GM21723 (cell line): ENCODE results near the gene NBEA.
A peak's percentile ranks its signal among the peaks of the same experiment; 100 is the strongest.
"Not testable (repeated sequence)": the region's sequence is repeated elsewhere in the genome, so short reads cannot be mapped to it uniquely, and the experiment has no call there.

Source experiments
- ATAC-seq: cut with Tn5 transposase; IDR thresholded peaks from one replicate; pipeline ENCODE4 v1.9.1; 2021; ENCODE audit warnings: mild to moderate bottlenecking, moderate library complexity; ENCODE audit not compliant: unreplicated experiment

Gene NBEA, protein sequence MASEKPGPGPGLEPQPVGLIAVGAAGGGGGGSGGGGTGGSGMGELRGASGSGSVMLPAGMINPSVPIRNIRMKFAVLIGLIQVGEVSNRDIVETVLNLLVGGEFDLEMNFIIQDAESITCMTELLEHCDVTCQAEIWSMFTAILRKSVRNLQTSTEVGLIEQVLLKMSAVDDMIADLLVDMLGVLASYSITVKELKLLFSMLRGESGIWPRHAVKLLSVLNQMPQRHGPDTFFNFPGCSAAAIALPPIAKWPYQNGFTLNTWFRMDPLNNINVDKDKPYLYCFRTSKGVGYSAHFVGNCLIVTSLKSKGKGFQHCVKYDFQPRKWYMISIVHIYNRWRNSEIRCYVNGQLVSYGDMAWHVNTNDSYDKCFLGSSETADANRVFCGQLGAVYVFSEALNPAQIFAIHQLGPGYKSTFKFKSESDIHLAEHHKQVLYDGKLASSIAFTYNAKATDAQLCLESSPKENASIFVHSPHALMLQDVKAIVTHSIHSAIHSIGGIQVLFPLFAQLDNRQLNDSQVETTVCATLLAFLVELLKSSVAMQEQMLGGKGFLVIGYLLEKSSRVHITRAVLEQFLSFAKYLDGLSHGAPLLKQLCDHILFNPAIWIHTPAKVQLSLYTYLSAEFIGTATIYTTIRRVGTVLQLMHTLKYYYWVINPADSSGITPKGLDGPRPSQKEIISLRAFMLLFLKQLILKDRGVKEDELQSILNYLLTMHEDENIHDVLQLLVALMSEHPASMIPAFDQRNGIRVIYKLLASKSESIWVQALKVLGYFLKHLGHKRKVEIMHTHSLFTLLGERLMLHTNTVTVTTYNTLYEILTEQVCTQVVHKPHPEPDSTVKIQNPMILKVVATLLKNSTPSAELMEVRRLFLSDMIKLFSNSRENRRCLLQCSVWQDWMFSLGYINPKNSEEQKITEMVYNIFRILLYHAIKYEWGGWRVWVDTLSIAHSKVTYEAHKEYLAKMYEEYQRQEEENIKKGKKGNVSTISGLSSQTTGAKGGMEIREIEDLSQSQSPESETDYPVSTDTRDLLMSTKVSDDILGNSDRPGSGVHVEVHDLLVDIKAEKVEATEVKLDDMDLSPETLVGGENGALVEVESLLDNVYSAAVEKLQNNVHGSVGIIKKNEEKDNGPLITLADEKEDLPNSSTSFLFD (N-terminal part only)

DNA sequence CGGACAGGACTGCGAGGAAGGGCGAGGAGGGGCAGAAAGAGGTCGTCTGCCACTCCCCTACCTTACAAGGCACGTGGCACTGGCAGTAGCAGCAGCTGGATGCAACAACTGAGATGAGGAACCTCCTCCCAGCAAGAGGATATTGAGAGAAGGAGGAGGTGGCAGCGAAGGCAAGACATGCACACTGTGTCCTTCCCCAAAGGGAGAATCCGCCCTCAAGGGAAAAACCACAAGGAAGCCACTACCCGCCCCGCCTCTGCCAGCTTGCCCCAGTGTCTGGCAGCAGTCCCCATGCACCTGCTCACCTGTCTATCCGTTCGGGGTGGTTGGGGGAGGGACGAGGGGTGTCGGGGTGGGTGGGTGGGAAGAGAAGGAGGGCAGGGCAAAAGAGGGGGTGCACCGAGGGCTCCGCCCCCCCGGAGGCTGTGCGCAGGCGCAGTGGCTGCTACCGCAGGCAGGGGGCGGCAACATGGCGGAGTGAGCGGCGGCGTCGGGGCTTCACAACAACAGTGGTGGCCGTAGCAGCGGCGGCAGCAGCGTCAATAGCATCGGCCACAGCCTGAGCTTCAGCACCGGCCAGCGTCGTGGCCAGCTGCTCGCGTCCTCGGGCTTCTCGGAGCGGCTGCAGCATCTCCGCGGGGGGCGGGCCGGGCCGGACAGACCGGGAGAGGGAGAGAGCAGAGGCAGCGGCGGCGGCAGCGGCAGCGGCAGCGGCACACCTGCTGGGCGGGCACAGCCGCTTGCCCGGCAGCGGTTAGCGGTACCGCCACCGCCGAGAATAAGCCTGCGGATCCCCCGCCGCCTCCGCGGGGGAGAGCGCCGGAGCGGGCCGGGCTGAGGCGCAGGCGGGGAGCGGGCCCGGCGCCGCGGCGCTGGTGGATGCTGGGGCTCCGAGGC, at the start of gene NBEA:
NBEA (plus strand) TSS at position 436 of the 897 bp plus-strand sequence. CDS start 551 bp downstream, outside the sequence.
- ATAC-seq = peak; percentile 82

DNA sequence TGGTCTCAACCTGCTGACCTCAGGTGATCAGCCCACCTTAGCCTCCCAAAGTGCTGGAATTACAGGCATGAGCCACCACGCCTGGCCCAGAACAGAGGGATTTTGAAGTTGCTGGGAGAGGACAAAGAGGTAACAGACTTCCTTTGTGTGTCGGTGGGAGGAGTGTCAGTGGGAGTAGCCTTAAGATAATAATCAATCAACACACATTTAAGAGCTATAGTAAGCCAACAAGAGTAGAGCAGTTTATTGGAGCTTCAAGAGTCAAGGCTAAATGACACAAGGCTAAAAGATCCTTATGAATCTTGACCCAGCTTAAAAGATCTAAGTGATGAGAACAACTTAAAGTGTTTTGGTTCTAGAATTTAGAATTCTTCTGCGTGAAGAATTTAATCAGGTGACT, 47.3 kb upstream of the NBEA start:
- no peak for ATAC-seq

DNA sequence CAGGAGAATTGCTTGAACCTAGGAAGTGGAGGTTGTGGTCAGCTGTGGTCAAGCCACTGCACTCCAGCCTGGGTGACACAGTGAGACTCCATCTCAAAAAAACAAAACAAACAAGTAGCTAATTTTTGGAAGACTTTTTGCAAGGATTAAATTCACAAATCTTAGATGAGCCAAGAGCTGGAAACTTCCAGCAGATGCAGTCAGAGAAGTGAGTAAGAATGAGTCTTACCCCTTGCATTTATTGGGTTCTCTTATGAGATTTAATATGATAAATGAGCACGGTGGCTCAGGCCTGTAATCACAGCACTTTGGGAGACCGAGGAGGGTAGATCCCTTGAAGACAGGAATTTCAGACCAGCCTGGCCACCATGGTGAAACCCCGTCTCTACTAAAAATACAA, 44.9 kb upstream of the NBEA start:
- no peak for ATAC-seq

DNA sequence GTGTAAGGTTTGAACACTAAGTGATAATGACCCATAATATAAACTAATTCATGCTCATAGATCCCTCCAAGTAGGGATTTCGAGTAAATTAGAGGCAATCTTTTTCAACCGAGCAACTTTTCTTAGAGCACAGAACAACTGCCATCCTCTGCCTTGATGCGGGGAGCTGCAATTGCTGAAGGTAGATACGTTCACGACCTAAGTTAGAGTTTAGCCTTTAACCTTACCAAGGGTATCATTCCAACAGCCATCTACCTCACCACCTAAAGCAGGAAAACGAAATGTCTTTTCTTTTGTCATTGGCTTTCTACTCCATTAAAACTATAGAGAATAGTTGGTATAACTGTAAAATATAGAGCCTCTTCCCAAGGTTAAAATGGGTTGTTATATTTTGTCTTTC, 42.2 kb upstream of the NBEA start:
- no peak for ATAC-seq

DNA sequence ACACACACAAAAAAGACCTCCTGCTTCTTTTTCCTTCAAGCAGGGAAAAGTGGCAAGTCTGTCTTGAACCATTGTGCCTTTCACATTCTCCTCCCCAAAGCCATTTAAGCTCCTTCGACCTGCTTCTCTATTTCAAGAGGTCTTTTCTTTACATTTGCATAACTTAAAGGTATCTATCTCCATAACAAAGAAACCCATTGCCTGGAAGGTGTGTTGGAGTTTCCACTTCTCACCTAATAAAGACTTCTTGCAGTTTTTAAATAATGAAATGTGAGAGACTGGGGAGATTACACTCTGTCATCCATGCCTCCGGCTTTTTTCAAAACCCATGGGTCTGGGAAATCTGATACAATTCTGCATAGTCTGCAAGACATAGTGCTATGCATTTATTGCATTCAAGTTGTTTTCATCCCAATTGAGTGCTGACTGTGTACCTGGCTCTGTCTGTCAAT, 41.8 kb upstream of the NBEA start:
- ATAC-seq = no peak

DNA sequence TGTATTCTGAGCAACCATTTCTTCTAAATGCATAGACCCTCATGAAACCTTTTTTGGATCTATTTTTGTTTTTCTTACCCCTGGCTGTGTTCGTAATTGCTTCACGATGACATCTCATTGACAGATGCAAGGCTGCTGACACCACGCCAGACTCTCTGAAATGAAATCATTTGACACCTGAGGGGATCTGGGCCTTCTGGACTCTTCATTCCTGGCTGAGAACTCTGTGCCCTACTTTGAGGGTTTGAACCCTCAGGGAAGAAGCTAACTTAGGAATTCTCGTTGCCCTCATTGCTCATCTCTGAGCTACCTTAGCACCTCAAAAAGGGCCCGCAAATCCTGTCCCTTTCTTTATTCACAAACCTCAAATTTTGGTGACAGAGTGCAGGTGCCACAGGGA, 40.5 kb upstream of the NBEA start:
- no peak for ATAC-seq

DNA sequence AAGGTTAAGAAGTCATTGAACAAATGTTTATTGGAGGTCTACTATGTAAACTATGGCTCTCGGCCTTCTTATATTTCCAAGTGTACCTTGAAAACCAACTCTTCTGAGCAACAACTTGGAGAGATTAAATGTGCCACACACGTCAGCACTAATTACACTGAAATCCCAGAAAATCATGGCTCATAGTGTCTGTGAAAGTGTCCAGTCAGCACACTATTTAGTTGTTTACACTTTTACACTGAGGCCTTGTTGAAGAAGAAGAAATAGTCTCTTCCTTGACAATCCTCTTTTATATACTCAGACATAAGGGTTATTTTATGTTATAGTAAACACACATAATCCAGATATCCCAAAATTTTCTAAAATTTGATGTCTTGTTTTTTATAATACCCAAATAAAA, 30.9 kb upstream of the NBEA start:
- no peak for ATAC-seq

DNA sequence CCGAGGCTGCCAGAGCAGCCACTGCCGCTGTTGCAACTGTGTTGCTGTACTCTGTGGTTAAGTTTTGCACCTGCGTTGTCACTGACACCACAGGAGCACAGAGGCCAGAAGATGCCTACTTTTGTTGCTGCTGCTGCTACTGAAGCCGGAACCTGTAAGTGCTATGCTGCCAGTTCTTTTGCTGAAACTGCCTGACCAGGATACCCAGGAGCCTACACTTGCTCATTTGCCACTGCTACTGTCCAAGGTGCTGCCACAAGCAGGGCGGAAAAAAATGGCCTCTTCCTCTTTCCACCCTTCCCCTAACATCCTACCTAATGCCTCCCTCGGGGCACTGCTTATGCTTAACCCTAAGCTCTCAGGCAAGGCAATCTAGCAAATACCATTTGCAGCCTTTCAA, 29.0 kb upstream of the NBEA start:
- no peak for ATAC-seq

DNA sequence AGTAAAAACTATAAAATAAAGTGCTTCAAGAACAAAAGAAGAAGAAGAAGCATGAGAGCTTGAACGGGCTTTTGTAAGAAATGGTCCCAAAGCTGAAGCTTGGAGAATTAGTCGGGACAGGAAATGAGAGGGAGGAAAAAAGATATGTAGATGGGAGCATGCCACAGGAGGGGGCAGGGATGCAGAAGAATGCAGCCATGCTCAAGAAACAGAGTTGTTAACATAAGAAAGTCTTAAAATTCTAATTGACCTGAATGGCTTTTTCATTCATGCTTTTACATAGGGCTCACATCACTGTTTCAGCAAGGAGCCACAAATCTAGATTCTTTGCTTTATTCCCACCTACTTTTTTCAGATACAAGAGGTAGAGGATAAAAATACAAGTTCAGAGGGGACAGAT, 27.7 kb upstream of the NBEA start:
- no peak for ATAC-seq

DNA sequence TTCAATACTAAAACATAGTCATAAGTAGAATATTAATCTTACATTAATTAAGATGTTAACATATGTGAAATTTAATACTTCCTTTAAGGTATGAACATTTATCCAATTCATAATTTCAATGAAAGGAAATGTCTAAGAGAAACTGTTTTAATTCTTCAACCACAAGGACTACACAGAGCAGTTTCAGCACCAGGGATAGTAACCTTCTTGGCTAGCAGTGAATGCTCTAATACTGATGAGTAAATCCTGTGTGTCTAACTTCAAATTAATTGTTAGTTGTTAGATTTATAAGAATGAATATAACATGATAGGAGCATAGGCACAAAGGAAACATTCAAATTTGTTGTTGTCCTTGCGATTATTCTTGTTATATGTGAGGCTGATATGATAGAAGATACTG, 15.6 kb upstream of the NBEA start:
- no peak for ATAC-seq

DNA sequence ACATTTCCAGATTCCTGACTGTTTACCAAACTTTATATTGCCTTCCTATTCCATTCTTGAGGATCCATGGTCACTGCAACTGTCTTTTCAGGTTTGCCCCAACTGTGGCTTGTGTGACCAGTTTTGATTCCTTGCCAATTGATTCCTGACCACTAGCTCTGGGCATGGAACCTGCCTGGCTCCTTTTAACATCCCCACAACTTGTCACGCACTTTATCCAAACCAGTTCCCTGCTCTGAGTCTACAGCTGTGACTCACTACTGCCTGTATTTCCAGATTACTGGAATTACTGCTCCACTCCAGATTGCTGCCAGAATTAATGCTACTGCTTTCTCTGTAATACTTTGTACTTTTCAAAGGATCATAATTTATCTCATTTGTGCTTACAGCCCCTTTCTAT, 13.4 kb upstream of the NBEA start:
- not testable (repeated sequence) for ATAC-seq

DNA sequence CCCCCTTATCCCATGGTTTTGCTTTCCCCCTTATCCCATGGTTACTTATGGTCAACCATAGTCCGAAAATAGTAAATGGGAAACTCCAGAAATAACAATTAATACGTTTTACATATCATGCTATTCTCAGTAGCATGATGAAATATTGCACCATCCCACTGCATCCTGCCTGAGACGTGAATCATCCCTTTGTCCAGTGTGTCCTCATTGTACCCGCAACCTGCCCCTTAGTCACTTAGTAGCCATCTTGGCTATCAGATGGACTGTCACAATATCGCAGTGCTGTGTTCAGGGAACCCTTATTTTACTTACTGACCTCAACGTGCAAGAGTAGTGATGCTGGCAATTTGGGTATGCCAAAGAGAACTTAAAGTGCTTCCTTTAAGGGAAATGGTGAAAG, 10.5 kb upstream of the NBEA start:
- ATAC-seq = no peak

DNA sequence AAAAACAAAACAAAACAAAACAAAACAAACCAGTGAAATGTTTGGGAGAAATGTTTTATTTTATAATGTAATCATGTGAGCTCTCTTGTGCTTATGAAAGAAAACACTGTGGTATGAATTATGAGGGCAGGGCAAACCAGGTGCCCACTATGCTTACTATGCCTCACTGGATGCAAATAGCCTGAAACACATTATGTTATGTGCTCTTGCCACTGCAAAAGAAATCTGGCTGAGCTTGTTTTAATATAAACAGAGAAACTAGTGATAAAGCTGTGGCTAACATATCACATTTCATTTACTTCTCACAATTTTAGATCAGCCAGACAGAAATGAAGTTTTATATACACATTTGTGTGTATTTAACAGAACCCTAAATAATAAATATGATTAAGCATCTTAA, 8.7 kb upstream of the NBEA start:
- no peak for ATAC-seq

DNA sequence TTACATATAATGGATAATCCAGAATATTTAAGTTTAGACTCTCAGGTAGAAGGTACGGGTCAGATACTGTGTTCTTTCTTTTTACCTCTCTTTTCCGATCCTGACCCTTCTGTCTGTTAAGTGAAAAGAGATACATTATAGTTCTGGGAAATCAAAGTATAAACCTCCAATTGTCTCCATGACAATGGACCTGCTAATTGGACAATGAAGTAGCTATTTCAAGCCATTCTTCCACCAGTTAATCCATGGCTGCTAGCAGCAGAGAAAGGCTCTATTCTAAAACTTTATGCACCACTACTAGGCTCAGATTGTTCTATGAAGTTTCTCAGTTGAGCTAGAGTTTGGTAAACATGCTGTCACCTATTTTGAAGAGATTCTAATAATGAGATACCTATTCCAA, 8.3 kb upstream of the NBEA start:
- no peak for ATAC-seq

DNA sequence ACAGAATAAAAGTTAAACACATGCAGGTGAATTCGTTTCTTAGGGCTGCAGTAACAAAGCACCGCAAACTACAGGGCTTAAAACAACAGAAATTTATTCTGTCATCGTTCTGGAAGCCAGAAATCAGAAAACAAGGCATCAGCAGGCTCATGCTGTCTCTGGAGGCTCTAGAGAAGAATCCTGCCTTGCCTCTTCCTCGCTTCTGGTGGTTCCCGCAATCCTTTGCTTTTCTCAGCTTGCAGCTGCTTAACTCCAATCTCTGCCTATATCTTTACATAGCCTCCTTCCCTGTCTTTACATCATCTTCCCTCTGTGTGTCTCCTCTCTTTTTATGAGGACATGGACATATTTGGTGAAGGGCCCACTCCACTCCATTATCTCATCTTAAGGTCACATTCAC, 6.2 kb upstream of the NBEA start:
- no peak for ATAC-seq

DNA sequence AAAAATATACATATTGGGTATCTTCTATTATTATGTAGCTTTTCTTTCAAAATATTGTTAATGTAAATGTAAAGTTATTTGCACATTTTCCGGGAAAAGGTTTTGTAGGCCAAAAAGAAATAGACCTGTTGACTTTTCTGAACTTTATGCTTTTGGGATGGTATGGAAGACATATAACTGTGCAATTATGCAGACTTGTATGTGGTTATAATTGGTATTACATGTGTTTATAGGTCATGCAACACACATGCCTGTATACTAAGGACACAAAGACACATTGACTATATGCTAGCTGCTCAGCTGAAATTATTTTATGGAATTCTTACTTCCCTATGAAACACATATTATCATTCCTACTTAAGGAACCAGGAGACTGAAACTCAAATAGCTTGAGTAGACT, 2.3 kb upstream of the NBEA start:
- no peak for ATAC-seq

DNA sequence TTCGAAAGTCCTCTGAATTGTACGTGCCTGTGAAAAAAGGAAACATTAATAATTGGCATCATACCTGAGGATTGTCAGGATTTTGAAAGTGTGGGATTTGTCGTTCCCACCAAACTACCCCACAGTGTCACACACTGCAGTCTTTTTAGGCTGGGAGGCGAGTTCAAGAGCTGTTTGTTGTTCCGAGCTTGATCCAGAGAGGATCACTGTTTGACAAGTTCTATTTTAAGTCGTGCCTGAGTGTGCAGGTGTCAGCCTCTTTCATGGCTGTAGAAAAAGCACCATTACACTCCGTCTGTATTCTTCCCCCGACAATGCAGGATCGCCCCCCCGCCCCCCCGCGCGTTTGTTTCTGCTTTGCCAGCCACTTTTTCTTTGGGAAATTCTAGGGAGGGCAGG, 635 bp upstream of the NBEA start:
- no peak for ATAC-seq

DNA sequence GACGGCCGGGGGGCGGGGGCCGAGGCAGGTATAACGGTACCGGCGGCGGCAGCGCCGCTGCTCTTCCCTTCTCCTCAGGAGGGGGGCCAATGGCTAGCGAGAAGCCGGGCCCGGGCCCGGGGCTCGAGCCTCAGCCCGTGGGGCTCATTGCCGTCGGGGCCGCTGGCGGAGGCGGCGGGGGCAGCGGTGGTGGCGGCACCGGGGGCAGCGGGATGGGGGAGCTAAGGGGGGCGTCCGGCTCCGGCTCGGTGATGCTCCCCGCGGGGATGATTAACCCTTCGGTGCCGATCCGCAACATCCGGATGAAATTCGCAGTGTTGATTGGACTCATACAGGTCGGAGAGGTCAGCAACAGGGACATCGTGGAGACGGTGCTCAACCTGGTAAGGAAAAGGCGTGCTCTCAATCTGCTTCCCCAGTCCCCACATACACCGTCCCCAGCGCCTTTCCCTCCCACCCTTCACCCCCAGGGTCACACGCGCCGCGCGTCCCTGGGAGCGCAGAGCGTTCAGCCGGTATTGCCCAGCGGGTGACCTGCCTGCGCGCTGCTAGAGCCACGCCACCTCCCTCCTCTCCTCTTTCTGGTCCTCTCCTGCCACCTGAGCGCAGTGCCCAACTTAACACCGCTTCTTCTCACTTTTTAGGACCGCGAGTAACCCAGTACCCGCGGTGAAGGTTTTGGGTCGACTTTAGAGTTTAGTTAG, 814 bp downstream of the NBEA start:
- peak; percentile 10 for ATAC-seq

DNA sequence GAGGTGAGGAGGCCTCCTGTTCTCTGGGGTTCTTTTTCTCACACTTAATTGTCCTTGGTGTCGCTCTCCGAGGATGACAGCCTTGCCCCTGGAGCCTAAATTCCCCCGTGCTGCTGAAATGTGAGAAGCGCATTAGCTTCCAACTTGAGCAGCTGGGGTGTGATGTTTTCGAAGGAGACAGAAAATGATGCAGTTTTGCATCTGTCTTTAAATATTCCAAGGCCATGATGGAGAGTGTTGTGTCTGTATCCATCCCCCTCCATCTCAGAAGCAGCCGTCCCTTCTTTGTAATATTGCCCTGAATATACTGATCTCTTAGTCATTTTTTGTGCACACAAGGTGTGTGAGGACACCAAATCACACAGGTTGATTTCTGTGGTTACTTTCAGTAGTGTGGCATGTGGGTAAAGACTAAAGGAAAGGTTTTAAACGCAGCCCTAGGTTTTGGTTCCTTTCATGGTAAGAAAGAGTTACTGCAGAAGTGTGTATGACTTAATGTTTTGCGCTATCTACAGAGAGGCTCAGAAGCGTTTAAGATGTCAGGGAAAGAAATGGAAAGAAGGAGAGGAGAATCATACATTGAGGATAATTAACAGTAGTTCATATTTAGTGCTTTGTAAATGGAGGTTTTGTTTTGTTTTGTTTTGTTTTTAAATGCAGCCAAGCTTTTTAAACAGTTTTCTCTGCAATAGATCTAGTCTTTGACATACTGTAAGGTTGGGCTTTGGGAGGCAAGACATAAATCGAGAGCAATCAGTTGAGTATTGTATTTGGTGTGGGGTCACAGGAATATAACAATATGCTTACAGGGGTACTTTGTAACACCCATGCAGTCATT, 1.6 kb downstream of the NBEA start:
- ATAC-seq = no peak
